NCI-H1105 treated with DMSO at 0.1 percent for 48 hours (cell line): ENCODE measurements around the gene SIPA1L3.

Experiments
- DNase-seq: peaks from one replicate; lab custom pipeline; 2025; lab: John Stamatoyannopoulos, UW

The SIPA1L3 gene

GRCh38 chr19:38114651-38115050, 207.6 kb downstream of the SIPA1L3 start:
- DNase-seq, result no peak

GRCh38 chr19:38115271-38115802, 208.3 kb downstream of the SIPA1L3 start:
- DNase-seq, result no peak

GRCh38 chr19:38118176-38118575, 211.2 kb downstream of the SIPA1L3 start:
- no peak for DNase-seq

GRCh38 chr19:38120471-38121025, 213.5 kb downstream of the SIPA1L3 start:
- no peak for DNase-seq

GRCh38 chr19:38122402-38123093, 215.5 kb downstream of the SIPA1L3 start:
- DNase-seq, result no peak

GRCh38 chr19:38125238-38125637, 218.2 kb downstream of the SIPA1L3 start:
- DNase-seq, result no peak

- DNase-seq, result no peak
Measured at GRCh38 chr19:38130399-38130798, 223.4 kb downstream of the SIPA1L3 start.

GRCh38 chr19:38132781-38133180, 225.8 kb downstream of the SIPA1L3 start:
- no peak for DNase-seq

- DNase-seq, result no peak
Measured at GRCh38 chr19:38133319-38133718, 226.3 kb downstream of the SIPA1L3 start.

- DNase-seq, result peak; percentile 2
Measured at GRCh38 chr19:38134540-38135149, 227.6 kb downstream of the SIPA1L3 start.

- no peak for DNase-seq
Measured at GRCh38 chr19:38135150-38135998, 228.4 kb downstream of the SIPA1L3 start.

- DNase-seq, result no peak
Measured at GRCh38 chr19:38139122-38139521, 232.1 kb downstream of the SIPA1L3 start.

GRCh38 chr19:38141108-38141507, 234.1 kb downstream of the SIPA1L3 start:
- no peak for DNase-seq

GRCh38 chr19:38142176-38143035, 235.4 kb downstream of the SIPA1L3 start:
- peak; percentile 29 for DNase-seq

- DNase-seq, result no peak
Measured at GRCh38 chr19:38143847-38144246, 236.8 kb downstream of the SIPA1L3 start.

- no peak for DNase-seq
Measured at GRCh38 chr19:38144667-38145066, 237.7 kb downstream of the SIPA1L3 start.

GRCh38 chr19:38145623-38146022, 238.6 kb downstream of the SIPA1L3 start:
- no peak for DNase-seq

- DNase-seq, result no peak
Measured at GRCh38 chr19:38148337-38148736, 241.3 kb downstream of the SIPA1L3 start.

GRCh38 chr19:38149661-38150061, 242.7 kb downstream of the SIPA1L3 start:
- no peak for DNase-seq

- DNase-seq, result no peak
Measured at GRCh38 chr19:38151242-38151641, 244.2 kb downstream of the SIPA1L3 start.
